Measurements from ENCODE around the gene FAM222A.

DNA sequence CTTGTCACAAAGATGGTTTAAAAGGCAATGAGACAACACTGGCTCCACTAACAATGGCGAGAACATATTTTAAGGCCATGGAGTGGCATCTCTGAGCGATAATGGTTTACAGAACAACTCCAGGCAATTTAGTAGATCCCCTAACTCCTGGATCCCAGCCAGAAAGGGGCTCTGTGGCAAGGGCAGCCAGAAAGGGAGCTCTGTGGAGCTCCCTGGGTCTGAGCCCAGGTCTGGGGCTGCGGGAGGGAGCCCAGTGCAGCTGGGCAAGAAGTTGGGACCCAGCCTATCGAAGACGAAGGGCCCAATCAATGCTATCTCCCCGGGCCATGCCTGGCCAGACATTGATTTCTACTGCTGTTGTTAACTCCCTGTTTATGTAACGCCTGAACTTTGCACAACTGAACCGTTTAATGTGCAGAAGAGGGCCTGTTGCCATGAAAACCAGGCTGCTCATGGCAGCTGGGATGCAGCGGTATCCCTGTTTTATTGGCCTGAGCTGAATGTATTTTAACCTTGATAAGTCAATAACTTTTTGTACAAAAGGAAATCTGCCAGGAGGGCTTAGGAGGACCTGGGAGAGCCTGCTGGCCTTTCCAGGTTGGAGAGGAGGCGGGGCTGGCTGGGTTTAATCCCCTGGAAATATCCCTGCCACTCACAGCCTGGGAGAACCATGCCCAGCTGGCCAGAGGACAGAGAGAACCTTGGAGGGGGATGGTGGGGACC, 6.7 kb upstream of the FAM222A start:
- TF ChIP-seq POLR2A (IDR thresholded peaks at IDR 0.05), result no peak
- TF ChIP-seq, protein P1, sequence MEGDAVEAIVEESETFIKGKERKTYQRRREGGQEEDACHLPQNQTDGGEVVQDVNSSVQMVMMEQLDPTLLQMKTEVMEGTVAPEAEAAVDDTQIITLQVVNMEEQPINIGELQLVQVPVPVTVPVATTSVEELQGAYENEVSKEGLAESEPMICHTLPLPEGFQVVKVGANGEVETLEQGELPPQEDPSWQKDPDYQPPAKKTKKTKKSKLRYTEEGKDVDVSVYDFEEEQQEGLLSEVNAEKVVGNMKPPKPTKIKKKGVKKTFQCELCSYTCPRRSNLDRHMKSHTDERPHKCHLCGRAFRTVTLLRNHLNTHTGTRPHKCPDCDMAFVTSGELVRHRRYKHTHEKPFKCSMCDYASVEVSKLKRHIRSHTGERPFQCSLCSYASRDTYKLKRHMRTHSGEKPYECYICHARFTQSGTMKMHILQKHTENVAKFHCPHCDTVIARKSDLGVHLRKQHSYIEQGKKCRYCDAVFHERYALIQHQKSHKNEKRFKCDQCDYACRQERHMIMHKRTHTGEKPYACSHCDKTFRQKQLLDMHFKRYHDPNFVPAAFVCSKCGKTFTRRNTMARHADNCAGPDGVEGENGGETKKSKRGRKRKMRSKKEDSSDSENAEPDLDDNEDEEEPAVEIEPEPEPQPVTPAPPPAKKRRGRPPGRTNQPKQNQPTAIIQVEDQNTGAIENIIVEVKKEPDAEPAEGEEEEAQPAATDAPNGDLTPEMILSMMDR (IDR thresholded peaks at IDR 0.05 in 4 of 5, conservative IDR thresholded peaks at IDR 0.05 in 1 of 5), result no peak

Data from gastrocnemius medialis (tissue), 4 donors.